OCI-LY7 (cell line): ENCODE measurements around the gene ZNF70.

Experiments
- CTCF ChIP-seq: fragments of 200-600 bp; sonication (generic); conservative IDR thresholded peaks from 2 replicates; pipeline ENCODE4 v1.5.1; 2014; ENCODE audit warnings: mild to moderate bottlenecking, antibody characterized with exemption, low read length, moderate library complexity, mixed read lengths
- EZH2phosphoT487 ChIP-seq: fragments of 200-600 bp; sonication (generic); IDR thresholded peaks from 2 replicates; pipeline ENCODE4 v1.6.1; 2018; ENCODE audit warnings: low read depth, borderline replicate concordance, mild to moderate bottlenecking, mixed run types, antibody characterized with exemption, low read length, moderate library complexity, mixed read lengths

DNA sequence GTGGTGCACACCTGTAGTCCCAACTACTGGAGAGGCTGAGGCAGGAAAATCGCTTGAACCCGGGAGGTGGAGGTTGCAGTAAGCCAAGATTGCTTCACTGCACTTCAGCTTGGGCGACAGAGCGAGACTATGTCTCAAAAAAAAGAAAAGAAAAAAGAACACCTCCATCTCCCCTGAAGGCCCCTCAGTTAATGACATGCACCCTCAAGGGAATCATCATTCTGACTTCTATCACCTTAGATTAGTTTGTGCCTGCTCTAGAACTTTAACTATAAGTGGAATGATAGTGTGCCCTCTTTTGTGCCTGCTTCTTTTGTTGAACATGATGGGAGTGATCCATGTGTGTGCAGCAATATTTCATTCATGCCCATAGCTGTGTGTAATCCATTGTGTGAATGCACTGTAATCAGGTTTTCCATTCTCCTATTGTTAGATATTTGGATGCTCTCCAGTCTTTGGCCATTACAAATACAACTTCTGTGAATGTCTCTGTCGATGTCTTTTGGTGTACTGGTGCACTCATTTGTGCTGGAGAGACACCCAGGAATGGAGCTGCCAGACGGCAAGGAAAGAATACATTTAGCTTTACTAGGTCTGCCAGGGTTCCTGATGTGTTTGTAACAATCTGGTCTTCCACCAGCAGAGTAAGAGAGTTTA is 4.2 kb upstream of the ZNF70 start:
- TF ChIP-seq CTCF (no peak), EZH2phosphoT487 (no peak)
